Caco-2 (cell line): ENCODE results near the gene CFAP299. TPM values are rescaled to one million over a fixed set of nuclear protein-coding genes. Genes with fewer than 3 reads are reported as not detected.

ENCODE experiments used
- BruUV-seq: library from RNA; stranded (reverse); fragments of 400-500 nt; replicated peaks from 2 replicates; lab custom pipeline; 2021; lab: Mats Ljungman, UMichigan
- CTCF ChIA-PET: fragments of 300-600 bp; sonication (Branson Sonifier 250); formaldehyde crosslinking; loops from one replicate; lab custom pipeline; 2022; ENCODE audit warnings: antibody characterized with exemption; lab: Charles Lee
- POLR2A ChIA-PET: fragments of 300-600 bp; sonication (Branson Sonifier 250); formaldehyde crosslinking; loops from one replicate; lab custom pipeline; 2022; ENCODE audit warnings: antibody characterized with exemption; lab: Charles Lee
- DNase-seq, 2 experiments: peaks; one replicate each; pipeline versions ENCODE4 v3.0.0 to v3.0.0-alpha.2; 2020 to 2022
- H3K27me3 ChIP-seq: replicated peaks from 2 replicates; pipeline ENCODE4 v1.6.0; 2011; ENCODE audit warnings: low read length; ENCODE audit not compliant: control insufficient read depth, insufficient read depth
- H3K36me3 ChIP-seq: 2 replicates; pipeline ENCODE4 v1.5.1; 2011; ENCODE audit warnings: low read length; ENCODE audit not compliant: control insufficient read depth, insufficient read depth
- H3K4me1 ChIP-seq: fragments of 250-450 bp; sonication (Bioruptor Pico); 2 replicates; pipeline ENCODE4 v1.5.1; 2020; ENCODE audit warnings: mild to moderate bottlenecking
- H3K4me3 ChIP-seq: 2 replicates; pipeline ENCODE4 v1.5.1; 2011; ENCODE audit warnings: low read depth, mild to moderate bottlenecking, control low read depth, low read length
- H3K9me3 ChIP-seq: fragments of 250-450 bp; sonication (Bioruptor Pico); 2 replicates; pipeline ENCODE4 v1.5.1; 2020; ENCODE audit warnings: mild to moderate bottlenecking, moderate library complexity
- H3K27ac Mint-ChIP-seq: one replicate; pipeline ENCODE4 v1.8.0; 2022; ENCODE audit warnings: mixed read lengths; ENCODE audit not compliant: unreplicated experiment
- H3K27me3 Mint-ChIP-seq: one replicate; pipeline ENCODE4 v1.8.0; 2022; ENCODE audit warnings: mixed read lengths; ENCODE audit not compliant: insufficient read depth, unreplicated experiment
- H3K36me3 Mint-ChIP-seq: one replicate; pipeline ENCODE4 v1.8.0; 2022; ENCODE audit warnings: mild to moderate bottlenecking, mixed read lengths; ENCODE audit not compliant: insufficient read depth, unreplicated experiment
- H3K4me1 Mint-ChIP-seq: one replicate; pipeline ENCODE4 v1.8.0; 2022; ENCODE audit warnings: low read depth, mixed read lengths; ENCODE audit not compliant: unreplicated experiment
- H3K4me3 Mint-ChIP-seq: one replicate; pipeline ENCODE4 v1.8.0; 2022; ENCODE audit warnings: mild to moderate bottlenecking, moderate library complexity, mixed read lengths; ENCODE audit not compliant: unreplicated experiment
- H3K9me3 Mint-ChIP-seq: one replicate; pipeline ENCODE4 v1.8.0; 2022; ENCODE audit warnings: mixed read lengths; ENCODE audit not compliant: unreplicated experiment
- intact Hi-C: fragments of 100-400 bp; cut with micrococcal nuclease; formaldehyde crosslinking; loops from one replicate; pipeline ENCODE4 v1.10.0; 2022; ENCODE audit not compliant: unreplicated experiment
- total RNA-seq: library from RNA; stranded (reverse); gene quantifications from 2 replicates; pipeline ENCODE4 v1.2.3, GENCODE V29; 2022
- TF ChIP-seq, protein P1 (sequence below), 2 experiments: fragments of 200-600 bp in 1 of 2; IDR thresholded peaks; 1 replicate in 1 of 2; 2 replicates in 1 of 2; pipeline versions ENCODE4 v1.5.1 to v1.8.0; 2011 to 2022; ENCODE audit warnings: antibody characterized with exemption in 1 of 2, control low read depth in 1 of 2, inconsistent platforms in 1 of 2, low read depth in 1 of 2, low read length in 1 of 2, mild to moderate bottlenecking in 1 of 2, moderate library complexity in 1 of 2; ENCODE audit not compliant: insufficient read depth in 1 of 2, severe bottlenecking in 1 of 2, unreplicated experiment in 1 of 2

The CFAP299 gene
- total RNA-seq, 1 experiment from 2014 or later = not detected

DNA sequence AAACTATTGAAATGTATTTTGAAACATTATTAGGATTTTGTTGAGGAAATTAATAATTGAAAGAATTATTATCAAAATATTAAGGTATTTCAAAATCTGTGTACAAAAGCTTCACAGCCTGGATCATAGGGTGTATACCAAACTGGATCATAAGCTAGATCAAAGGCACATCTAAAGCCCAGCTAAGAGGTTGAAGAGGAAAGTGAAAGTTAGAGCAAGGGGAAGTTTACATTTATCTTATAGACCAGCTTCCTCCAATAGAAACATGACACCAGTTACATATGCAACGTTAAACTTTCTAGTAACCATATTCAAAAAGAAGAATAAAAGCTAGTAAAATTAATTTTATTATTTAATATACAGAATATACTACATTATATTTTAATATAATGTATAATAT is 467.8 kb downstream of the CFAP299 start:
- no peak for DNase-seq
- no peaks in the 10 kb centered on the region for H3K27me3 Mint-ChIP-seq
- Histone ChIP-seq H3K27me3 (no peaks in the 10 kb centered on the region), H3K9me3 (no peaks in the 10 kb centered on the region), H3K4me3 (no peak overlapping the region), H3K4me1 (no peaks in the 10 kb centered on the region), H3K36me3 (no peaks in the 10 kb centered on the region)
- H3K4me3 Mint-ChIP-seq = no peak overlapping the region
- H3K27ac Mint-ChIP-seq = no peak overlapping the region
- no peaks in the 10 kb centered on the region for H3K36me3 Mint-ChIP-seq
- CTCF ChIA-PET = no interaction called here
- POLR2A ChIA-PET = no interaction called here
- H3K4me1 Mint-ChIP-seq = no peaks in the 10 kb centered on the region
- H3K9me3 Mint-ChIP-seq = no peaks in the 10 kb centered on the region
- intact Hi-C loops = no loop called here
- TF ChIP-seq, protein P1, sequence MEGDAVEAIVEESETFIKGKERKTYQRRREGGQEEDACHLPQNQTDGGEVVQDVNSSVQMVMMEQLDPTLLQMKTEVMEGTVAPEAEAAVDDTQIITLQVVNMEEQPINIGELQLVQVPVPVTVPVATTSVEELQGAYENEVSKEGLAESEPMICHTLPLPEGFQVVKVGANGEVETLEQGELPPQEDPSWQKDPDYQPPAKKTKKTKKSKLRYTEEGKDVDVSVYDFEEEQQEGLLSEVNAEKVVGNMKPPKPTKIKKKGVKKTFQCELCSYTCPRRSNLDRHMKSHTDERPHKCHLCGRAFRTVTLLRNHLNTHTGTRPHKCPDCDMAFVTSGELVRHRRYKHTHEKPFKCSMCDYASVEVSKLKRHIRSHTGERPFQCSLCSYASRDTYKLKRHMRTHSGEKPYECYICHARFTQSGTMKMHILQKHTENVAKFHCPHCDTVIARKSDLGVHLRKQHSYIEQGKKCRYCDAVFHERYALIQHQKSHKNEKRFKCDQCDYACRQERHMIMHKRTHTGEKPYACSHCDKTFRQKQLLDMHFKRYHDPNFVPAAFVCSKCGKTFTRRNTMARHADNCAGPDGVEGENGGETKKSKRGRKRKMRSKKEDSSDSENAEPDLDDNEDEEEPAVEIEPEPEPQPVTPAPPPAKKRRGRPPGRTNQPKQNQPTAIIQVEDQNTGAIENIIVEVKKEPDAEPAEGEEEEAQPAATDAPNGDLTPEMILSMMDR (IDR thresholded peaks at IDR 0.05; ENCODE audit: insufficient read depth in 1 of 2, low read depth in 1 of 2, low read length in 1 of 2, severe bottlenecking in 1 of 2, unreplicated experiment in 1 of 2) = no peak
- no TSS peak for BruUV-seq

DNA sequence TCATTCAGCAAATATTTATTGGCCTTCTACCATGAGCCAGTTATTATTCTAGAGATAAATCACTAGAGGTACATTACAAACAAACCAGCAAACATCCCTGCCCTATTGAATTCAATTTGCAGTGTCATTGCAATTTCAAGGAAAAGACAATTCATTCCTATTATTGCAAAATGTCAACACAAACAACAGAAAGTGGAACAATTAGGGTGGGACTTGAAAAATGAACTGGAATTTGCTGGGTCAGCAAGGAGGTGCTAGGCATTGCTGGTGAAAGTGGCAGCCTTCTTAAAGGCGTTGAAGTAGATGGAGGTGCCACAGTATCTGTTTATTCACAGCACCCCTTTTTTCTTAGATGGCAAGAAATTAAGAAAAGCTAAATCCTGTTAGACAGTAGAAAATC is 470.9 kb downstream of the CFAP299 start:
- Mint-ChIP-seq H3K4me3 (no peak overlapping the region), H3K27ac (no peak overlapping the region), H3K9me3 (no peaks in the 10 kb centered on the region), H3K36me3 (no peaks in the 10 kb centered on the region), H3K4me1 (peaks cover 2% of the 10 kb centered on the region), H3K27me3 (peaks cover under 1% of the 10 kb centered on the region)
- Histone ChIP-seq H3K36me3 (no peaks in the 10 kb centered on the region), H3K4me1 (no peaks in the 10 kb centered on the region), H3K9me3 (no peaks in the 10 kb centered on the region), H3K27me3 (no peaks in the 10 kb centered on the region), H3K4me3 (no peak overlapping the region)
- CTCF ChIA-PET = no interaction called here
- no peak for DNase-seq
- TF ChIP-seq, protein P1 (IDR thresholded peaks at IDR 0.05; ENCODE audit: insufficient read depth in 1 of 2, low read depth in 1 of 2, low read length in 1 of 2, severe bottlenecking in 1 of 2, unreplicated experiment in 1 of 2) = no peak
- BruUV-seq = no TSS peak
- intact Hi-C loops = no loop called here
- POLR2A ChIA-PET = no interaction called here

DNA sequence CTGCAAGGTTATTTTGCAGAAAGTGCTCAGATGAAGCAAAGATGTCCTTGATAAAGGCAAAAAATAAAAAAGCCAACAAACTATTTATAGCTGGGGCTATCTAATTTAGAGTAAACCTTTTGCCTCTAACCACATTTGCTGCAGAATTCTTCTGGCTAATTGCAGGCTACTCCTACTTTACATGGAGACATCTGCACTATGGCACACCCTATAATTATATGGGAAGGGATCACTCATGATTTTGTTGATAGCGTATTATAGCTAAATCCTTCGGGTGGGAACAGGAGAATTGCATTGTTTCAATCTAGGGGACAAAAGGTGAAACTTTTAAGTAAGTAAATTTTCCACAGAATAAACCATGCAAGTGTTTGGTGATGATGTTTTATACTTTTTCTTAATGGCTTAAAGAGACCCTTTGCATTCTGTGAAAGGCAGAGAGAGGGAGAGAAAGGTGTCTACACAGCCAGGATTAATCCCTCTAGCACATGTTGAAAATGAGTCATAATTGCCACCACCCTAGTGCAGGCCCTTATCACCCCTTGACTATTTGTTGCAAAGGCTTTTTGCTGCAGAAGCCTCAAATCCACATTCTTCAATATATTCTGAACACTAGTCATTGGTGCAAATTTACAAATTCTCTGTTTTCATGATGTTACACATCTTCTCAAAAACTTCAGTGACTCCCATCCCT is 473.7 kb downstream of the CFAP299 start:
- POLR2A ChIA-PET = no interaction called here
- Histone ChIP-seq H3K36me3 (no peaks in the 10 kb centered on the region), H3K4me1 (no peaks in the 10 kb centered on the region), H3K27me3 (no peaks in the 10 kb centered on the region), H3K9me3 (no peaks in the 10 kb centered on the region), H3K4me3 (no peak overlapping the region)
- peaks cover 6% of the 10 kb centered on the region for H3K4me1 Mint-ChIP-seq
- CTCF ChIA-PET = no interaction called here
- TF ChIP-seq, protein P1 (IDR thresholded peaks at IDR 0.05; ENCODE audit: insufficient read depth in 1 of 2, low read depth in 1 of 2, low read length in 1 of 2, severe bottlenecking in 1 of 2, unreplicated experiment in 1 of 2) = no peak
- no peak overlapping the region for H3K4me3 Mint-ChIP-seq
- BruUV-seq = no TSS peak
- peaks cover 2% of the 10 kb centered on the region for H3K27me3 Mint-ChIP-seq
- intact Hi-C loops = no loop called here
- no peak for DNase-seq
- no peaks in the 10 kb centered on the region for H3K9me3 Mint-ChIP-seq
- no peak overlapping the region for H3K27ac Mint-ChIP-seq
- no peaks in the 10 kb centered on the region for H3K36me3 Mint-ChIP-seq
